SK-N-MC (cell line): ENCODE data around the gene SLC24A1.

ENCODE experiments used
- FOXP2 ChIP-seq: optimal IDR thresholded peaks from 2 replicates; pipeline ENCODE3; 2011; ENCODE audit warnings: mild to moderate bottlenecking, moderate library complexity; ENCODE audit not compliant: insufficient read depth; ENCODE audit errors: extremely low read length, control extremely low read depth
- POLR2AphosphoS5 ChIP-seq: IDR thresholded peaks from 2 replicates; pipeline ENCODE4 v1.6.1; 2012; ENCODE audit warnings: mild to moderate bottlenecking, low read depth, low read length, borderline replicate concordance

DNA sequence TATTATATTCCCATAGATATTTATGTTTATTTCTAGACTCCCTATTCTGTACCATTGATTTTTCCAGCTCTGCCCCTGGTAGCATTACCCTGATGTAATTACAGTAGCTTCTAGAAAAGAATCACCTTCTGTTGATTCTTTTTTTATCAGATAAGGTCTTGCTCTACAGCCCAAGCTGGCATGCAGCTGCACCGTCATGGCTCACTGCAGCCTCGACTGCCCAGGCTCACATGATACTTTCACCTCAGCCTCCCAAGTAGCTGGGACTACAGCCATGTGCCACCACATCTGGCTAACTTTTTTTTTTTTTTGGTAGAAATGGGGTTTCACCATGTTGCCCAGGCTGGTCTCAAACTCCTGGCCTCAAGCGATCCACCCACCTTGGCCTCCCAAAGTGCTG, 41.8 kb downstream of the SLC24A1 start:
- TF ChIP-seq POLR2AphosphoS5, result no peak
- TF ChIP-seq FOXP2, result no peak
